ENCODE data around the gene GBE1.

GBE1 gene

GRCh38 chr3:81463781-81464180 is 297.7 kb downstream of the GBE1 start:
- no peak for DNase-seq (ENCODE audit: extremely low read depth, insufficient read length)
- H3K4me3 ChIP-seq (replicated peaks; ENCODE audit: low read depth, low read length) = no peak overlapping the region
- no peaks in the 10 kb centered on the region for H3K27me3 ChIP-seq (replicated peaks; ENCODE audit: control insufficient read depth, insufficient read depth, low read length)
- H3K36me3 ChIP-seq (ENCODE audit: control insufficient read depth, insufficient read depth, low read length) = no peaks in the 10 kb centered on the region
- TF ChIP-seq, protein P1, sequence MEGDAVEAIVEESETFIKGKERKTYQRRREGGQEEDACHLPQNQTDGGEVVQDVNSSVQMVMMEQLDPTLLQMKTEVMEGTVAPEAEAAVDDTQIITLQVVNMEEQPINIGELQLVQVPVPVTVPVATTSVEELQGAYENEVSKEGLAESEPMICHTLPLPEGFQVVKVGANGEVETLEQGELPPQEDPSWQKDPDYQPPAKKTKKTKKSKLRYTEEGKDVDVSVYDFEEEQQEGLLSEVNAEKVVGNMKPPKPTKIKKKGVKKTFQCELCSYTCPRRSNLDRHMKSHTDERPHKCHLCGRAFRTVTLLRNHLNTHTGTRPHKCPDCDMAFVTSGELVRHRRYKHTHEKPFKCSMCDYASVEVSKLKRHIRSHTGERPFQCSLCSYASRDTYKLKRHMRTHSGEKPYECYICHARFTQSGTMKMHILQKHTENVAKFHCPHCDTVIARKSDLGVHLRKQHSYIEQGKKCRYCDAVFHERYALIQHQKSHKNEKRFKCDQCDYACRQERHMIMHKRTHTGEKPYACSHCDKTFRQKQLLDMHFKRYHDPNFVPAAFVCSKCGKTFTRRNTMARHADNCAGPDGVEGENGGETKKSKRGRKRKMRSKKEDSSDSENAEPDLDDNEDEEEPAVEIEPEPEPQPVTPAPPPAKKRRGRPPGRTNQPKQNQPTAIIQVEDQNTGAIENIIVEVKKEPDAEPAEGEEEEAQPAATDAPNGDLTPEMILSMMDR (IDR thresholded peaks at IDR 0.05; ENCODE audit: insufficient read depth, low read length, poor library complexity, severe bottlenecking) = no peak

DNA sequence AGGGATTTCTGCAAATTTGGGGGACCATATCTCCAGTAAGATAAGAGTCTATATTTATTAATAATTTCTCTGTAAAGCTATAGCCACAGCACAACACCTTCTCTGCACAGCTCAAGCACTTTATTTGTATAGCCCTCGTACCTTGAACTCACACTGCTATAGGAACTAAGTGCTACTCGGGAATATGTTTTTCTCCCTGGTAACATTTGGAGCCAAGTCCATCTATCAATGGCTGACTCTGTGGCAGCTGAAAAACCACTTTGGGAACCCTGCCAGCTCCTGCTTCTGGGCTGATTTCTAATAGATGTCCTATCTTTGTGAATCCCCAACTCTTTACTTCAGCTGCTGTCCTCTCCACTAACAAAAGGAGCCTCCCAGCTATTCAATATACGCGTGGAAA is 298.5 kb downstream of the GBE1 start:
- no peak for DNase-seq (ENCODE audit: extremely low read depth, insufficient read length)
- H3K27me3 ChIP-seq (replicated peaks; ENCODE audit: control insufficient read depth, insufficient read depth, low read length) = no peaks in the 10 kb centered on the region
- TF ChIP-seq, protein P1 (IDR thresholded peaks at IDR 0.05; ENCODE audit: insufficient read depth, low read length, poor library complexity, severe bottlenecking) = no peak

DNA sequence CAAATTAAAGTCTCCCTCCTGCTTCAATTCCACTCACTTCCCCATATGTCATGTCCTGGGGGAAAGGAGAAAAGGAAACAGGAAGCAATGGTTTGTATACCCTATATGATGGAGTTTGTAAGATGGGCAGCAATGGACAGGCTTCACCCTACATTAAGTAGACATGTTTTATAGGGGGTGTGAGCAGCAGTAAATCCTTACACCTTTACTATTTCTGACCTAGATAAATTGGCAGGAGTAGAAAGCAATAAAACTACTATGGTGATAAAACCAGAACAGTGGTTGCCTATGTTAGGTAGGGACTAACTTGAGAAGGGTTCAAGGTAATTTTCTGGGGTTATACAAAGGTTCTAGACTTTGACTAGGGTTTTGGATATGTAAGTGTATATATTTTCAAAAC is 301.7 kb downstream of the GBE1 start:
- Histone ChIP-seq H3K27me3 (replicated peaks; ENCODE audit: control insufficient read depth, insufficient read depth, low read length) (no peaks in the 10 kb centered on the region), H3K4me3 (replicated peaks; ENCODE audit: low read depth, low read length) (no peak overlapping the region), H3K36me3 (ENCODE audit: control insufficient read depth, insufficient read depth, low read length) (no peaks in the 10 kb centered on the region)
- no peak for DNase-seq (ENCODE audit: extremely low read depth, insufficient read length)
- TF ChIP-seq, protein P1 (IDR thresholded peaks at IDR 0.05; ENCODE audit: insufficient read depth, low read length, poor library complexity, severe bottlenecking) = no peak

More for the DNA sequence above, 298.5 kb downstream of the GBE1 start:
- no peaks in the 10 kb centered on the region for H3K36me3 ChIP-seq (ENCODE audit: control insufficient read depth, insufficient read depth, low read length)
- H3K4me3 ChIP-seq (replicated peaks; ENCODE audit: low read depth, low read length) = no peak overlapping the region

DNA sequence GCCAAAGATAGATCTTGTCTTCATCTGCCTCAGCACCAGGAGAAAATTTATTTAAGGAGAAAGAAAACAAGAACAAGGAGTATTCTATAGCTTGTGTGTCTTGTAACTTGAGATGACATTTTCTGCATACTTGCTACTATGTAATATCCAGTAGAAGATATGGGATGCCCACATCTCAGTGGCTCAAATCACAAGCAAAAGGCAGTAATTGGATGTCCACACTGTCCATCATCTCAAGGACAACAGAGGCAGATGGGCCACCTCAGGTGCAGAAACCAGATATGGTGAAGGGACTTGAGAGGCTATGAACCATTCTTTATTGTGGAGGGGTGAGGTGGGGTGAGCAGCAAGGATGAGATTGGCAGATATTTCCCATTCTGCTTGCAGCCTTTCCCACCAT is 309.0 kb downstream of the GBE1 start:
- TF ChIP-seq, protein P1 (IDR thresholded peaks at IDR 0.05; ENCODE audit: insufficient read depth, low read length, poor library complexity, severe bottlenecking) = no peak

GRCh38 chr3:81451611-81452010 is 309.8 kb downstream of the GBE1 start:
- TF ChIP-seq, protein P1 (IDR thresholded peaks at IDR 0.05; ENCODE audit: insufficient read depth, low read length, poor library complexity, severe bottlenecking) = no peak
- H3K4me3 ChIP-seq (replicated peaks; ENCODE audit: low read depth, low read length) = no peak overlapping the region
- no peaks in the 10 kb centered on the region for H3K36me3 ChIP-seq (ENCODE audit: control insufficient read depth, insufficient read depth, low read length)
- no peak for DNase-seq (ENCODE audit: extremely low read depth, insufficient read length)
- no peaks in the 10 kb centered on the region for H3K27me3 ChIP-seq (replicated peaks; ENCODE audit: control insufficient read depth, insufficient read depth, low read length)

More for the DNA sequence above, 309.0 kb downstream of the GBE1 start:
- no peaks in the 10 kb centered on the region for H3K27me3 ChIP-seq (replicated peaks; ENCODE audit: control insufficient read depth, insufficient read depth, low read length)
- no peak for DNase-seq (ENCODE audit: extremely low read depth, insufficient read length)
- H3K4me3 ChIP-seq (replicated peaks; ENCODE audit: low read depth, low read length) = no peak overlapping the region
- no peaks in the 10 kb centered on the region for H3K36me3 ChIP-seq (ENCODE audit: control insufficient read depth, insufficient read depth, low read length)

- Histone ChIP-seq H3K4me3 (replicated peaks; ENCODE audit: low read depth, low read length) (no peak overlapping the region), H3K27me3 (replicated peaks; ENCODE audit: control insufficient read depth, insufficient read depth, low read length) (no peaks in the 10 kb centered on the region), H3K36me3 (ENCODE audit: control insufficient read depth, insufficient read depth, low read length) (no peaks in the 10 kb centered on the region)
- TF ChIP-seq, protein P1 (IDR thresholded peaks at IDR 0.05; ENCODE audit: insufficient read depth, low read length, poor library complexity, severe bottlenecking) = no peak
- DNase-seq (ENCODE audit: extremely low read depth, insufficient read length) = no peak
These were observed 310.3 kb downstream of the GBE1 start for GRCh38 chr3:81451140-81451539.

Data from GM06990 (cell line).